GM12878 (cell line): ENCODE results near the gene BORCS5. TPM values are rescaled to one million over a fixed set of nuclear protein-coding genes. Genes with fewer than 3 reads are reported as not detected.

ENCODE experiments used
- ATAC-seq: fragments of 200-7000 bp; cut with Tn5 transposase; 3 replicates; pipeline ENCODE4 v1.9.1; 2020; ENCODE audit warnings: mild to moderate bottlenecking, moderate library complexity
- BruUV-seq: library from RNA; stranded (reverse); fragments of 400-500 nt; replicated peaks from 2 replicates; lab custom pipeline; 2021; lab: Mats Ljungman, UMichigan
- CTCF ChIA-PET: fragments of 300-600 bp; sonication (Branson Sonifier 250); formaldehyde crosslinking; extraction: SDS; loops from one replicate; lab custom pipeline; 2021; ENCODE audit warnings: inconsistent platforms; lab: Yijun Ruan, JAX
- POLR2A ChIA-PET: fragments of 350-600 bp; formaldehyde crosslinking; extraction: SDS; loops from one replicate; lab custom pipeline; 2021; ENCODE audit warnings: inconsistent platforms; lab: Charles Lee
- RAD21 ChIA-PET: fragments of 300-600 bp; sonication (Branson Sonifier 250); formaldehyde crosslinking; loops from one replicate; lab custom pipeline; 2023; ENCODE audit warnings: antibody characterized with exemption; ENCODE audit not compliant: unreplicated experiment; lab: Charles Lee
- SMC1A ChIA-PET: fragments of 300-600 bp; sonication (Branson Sonifier 250); formaldehyde crosslinking; loops from one replicate; lab custom pipeline; 2023; ENCODE audit not compliant: unreplicated experiment, uncharacterized antibody; lab: Charles Lee
- DNase-seq: peaks from one replicate; pipeline ENCODE4 v3.0.0-alpha.2; 2011; ENCODE audit warnings: low read depth, low spot score
- FAIRE-seq: peaks from 3 replicates; lab custom pipeline; 2011; peaks lifted over from hg19 to GRCh38; lab: Jason Lieb, UNC
- H2AFZ ChIP-seq: 2 replicates; pipeline ENCODE4 v1.6.0; 2011; ENCODE audit warnings: low read depth, low read length, control low read depth; ENCODE audit not compliant: control insufficient read depth
- H3K27ac ChIP-seq: 2 replicates; pipeline ENCODE4 v1.5.1; 2011; ENCODE audit warnings: control low read depth; ENCODE audit not compliant: control insufficient read depth, insufficient read depth
- H3K27me3 ChIP-seq, 2 experiments: replicated peaks in 1 of 2; 2 replicates each; pipeline versions ENCODE4 v1.6.0 to v1.6.1; 2011; ENCODE audit warnings: low read length in 1 of 2; ENCODE audit not compliant: control insufficient read depth in 2 of 2, insufficient read depth in 2 of 2
- H3K36me3 ChIP-seq, 2 experiments: 2 replicates each; pipeline ENCODE4 v1.5.1; 2011; ENCODE audit warnings: low read length in 1 of 2; ENCODE audit not compliant: control insufficient read depth in 2 of 2, insufficient read depth in 2 of 2
- H3K4me1 ChIP-seq: 2 replicates; pipeline ENCODE4 v1.6.1; 2011; ENCODE audit warnings: mild to moderate bottlenecking, low read length, moderate library complexity, mixed read lengths; ENCODE audit not compliant: control insufficient read depth, insufficient read depth
- H3K4me2 ChIP-seq: 2 replicates; pipeline ENCODE4 v1.6.0; 2011; ENCODE audit warnings: control low read depth; ENCODE audit not compliant: control insufficient read depth, insufficient read depth
- H3K4me3 ChIP-seq: fragments of 200-600 bp; sonication (generic); 2 replicates; pipeline ENCODE4 v1.5.1; 2016
- H3K79me2 ChIP-seq: 2 replicates; pipeline ENCODE4 v1.6.0; 2011; ENCODE audit warnings: low read length; ENCODE audit not compliant: control insufficient read depth, insufficient read depth
- H3K9ac ChIP-seq: 2 replicates; pipeline ENCODE4 v1.8.0; 2011; ENCODE audit warnings: low read length, control low read depth, mixed read lengths; ENCODE audit not compliant: control insufficient read depth, insufficient read depth
- H3K9me3 ChIP-seq: replicated peaks from 3 replicates; pipeline ENCODE4 v1.5.1; 2011; ENCODE audit warnings: mild to moderate bottlenecking, low read length; ENCODE audit not compliant: control insufficient read depth, insufficient read depth
- H4K20me1 ChIP-seq: 2 replicates; pipeline ENCODE4 v1.6.0; 2011; ENCODE audit not compliant: control insufficient read depth, insufficient read depth
- MTA3 ChIP-seq: IDR thresholded peaks from 2 replicates; pipeline ENCODE4 v1.6.1; 2012; ENCODE audit warnings: low read length, inconsistent platforms, borderline replicate concordance
- MXI1 ChIP-seq: fragments of 150-350 bp; IDR thresholded peaks from 2 replicates; pipeline ENCODE4 v1.6.1; 2011; ENCODE audit warnings: low read depth, mild to moderate bottlenecking, inconsistent platforms, low read length, improper control_type of control experiment
- NR2C2 ChIP-seq: IDR thresholded peaks from 2 replicates; pipeline ENCODE4 v1.6.1; 2011; ENCODE audit warnings: borderline replicate concordance, low read depth; ENCODE audit not compliant: control insufficient read depth, insufficient read length
- POU2F2 ChIP-seq: IDR thresholded peaks from 3 replicates; pipeline ENCODE4 v1.6.1; 2011; ENCODE audit warnings: low read depth, mild to moderate bottlenecking, low read length, borderline replicate concordance
- SMARCA5 ChIP-seq: fragments of 450-650 bp; IDR thresholded peaks from 2 replicates; pipeline ENCODE4 v1.6.1; 2017; ENCODE audit warnings: mild to moderate bottlenecking
- STAT3 ChIP-seq: IDR thresholded peaks from 2 replicates; pipeline ENCODE4 v1.6.1; 2011; ENCODE audit warnings: low read depth, low read length, improper control_type of control experiment
- WGBS: methylation state at CpG from one replicate; pipeline ENCODE4 v1.1.6; 2016; ENCODE audit warnings: low lambda C conversion rate; ENCODE audit not compliant: insufficient replicate concordance, insufficient coverage; ENCODE audit errors: missing lambda C conversion rate; 5-methylcytosine and 5-hydroxymethylcytosine counted together
- in situ Hi-C: fragments of 300-500 bp; cut with MboI; formaldehyde crosslinking; loops from 9 replicates; pipeline ENCODE4 v1.14.3; 2018; ENCODE audit warnings: mixed read lengths
- intact Hi-C: fragments of 100-400 bp; cut with micrococcal nuclease; formaldehyde crosslinking; loops from one replicate; pipeline ENCODE4 v1.14.2; 2022; ENCODE audit not compliant: unreplicated experiment
- polyA plus RNA-seq, 11 experiments: library from polyadenylated mRNA; depleted of rRNA in 4 of 11; unstranded in 6 of 11; stranded (reverse) in 5 of 11; fragments of >200 nt; fragmentation: Nextera tagmentation in 4 of 11; fragmentation: Illumina TruSeq in 1 of 11; extraction: Ambion mirVana in 4 of 11; extraction: Trizol in 1 of 11; gene quantifications; 1 replicate in 1 of 11; 2 replicates in 10 of 11; pipeline versions ENCODE4 v1.2.1 to v1.2.3, GENCODE V29; 2011 to 2016; ENCODE audit warnings: inconsistent platforms in 2 of 11, missing spikeins in 2 of 11, low read depth in 1 of 11
- total RNA-seq, 4 experiments: library from RNA; depleted of rRNA in 3 of 4; stranded (reverse); fragments of >200 nt in 3 of 4; fragmentation: Illumina TruSeq in 1 of 4; extraction: Trizol in 1 of 4; gene quantifications; 2 replicates each; pipeline versions ENCODE4 v1.2.1 to v1.2.3, GENCODE V29; 2013 to 2021

BORCS5 gene
- total and polyA plus RNA-seq, 10 of the 15 experiments (the other 5 are each of a cell fraction or from before 2014, with no cell fraction given), result 1.4 to 39.7 (median 16.1) TPM

GRCh38 chr12:12460935-12461922, 104.4 kb downstream of the BORCS5 start:
- intact Hi-C loops (no loop called here), in situ Hi-C loops (no loop called here)
- no peak for FAIRE-seq
- Histone ChIP-seq H3K4me1 (peaks cover 9% of the 10 kb centered on the region; the same call in 1 of the 2 replicates), H3K36me3 (peaks cover 0 to 1% of the 10 kb centered on the region in 2 experiments; a peak in 2 of 4 replicates), H3K27ac (no peak overlapping the region), H3K79me2 (no peaks in the 10 kb centered on the region), H3K27me3 (no peaks in the 10 kb centered on the region), H3K4me2 (no peak overlapping the region), H3K9ac (no peak overlapping the region), H3K4me3 (no peak overlapping the region), H3K9me3 (no peaks in the 10 kb centered on the region), H2AFZ (no peak overlapping the region), H4K20me1 (no peaks in the 10 kb centered on the region)
- no TSS peak for BruUV-seq
- ChIA-PET RAD21 (interaction anchor here (1.0 to 1.6 kb wide), 2 partner anchors 13 to 76 kb away, joined by 3 to 6 read pairs; no protein-coding TSS in a partner anchor), CTCF (interaction anchor here (1.0 to 1.3 kb wide), 3 partner anchors 13 to 76 kb away, joined by 3 to 5 read pairs (median 4); no protein-coding TSS in a partner anchor), POLR2A (interaction anchor here (0.6 to 1.0 kb wide), 6 partner anchors 13 to 1076 kb away, joined by 3 to 6 read pairs (median 4); partner anchors contain the start of gene DUSP16), SMC1A (interaction anchor here (0.7 to 2.0 kb wide), 6 partner anchors 12 to 155 kb away, joined by 3 to 9 read pairs (median 4); no protein-coding TSS in a partner anchor)
- ATAC-seq, result no peak
- no peak for TF ChIP-seq MXI1
- TF ChIP-seq POU2F2, result no peak
- TF ChIP-seq SMARCA5, result no peak
- TF ChIP-seq STAT3, result no peak
- no peak for TF ChIP-seq MTA3
- TF ChIP-seq NR2C2, result no peak
- no peak for DNase-seq
- 79% methylated on average over 7 of the region's 8 CpGs for WGBS
